Gastroesophageal sphincter (tissue), 3 donors: ENCODE data around the gene DNAH8.

Experiments
- EP300 ChIP-seq: sonication (generic); formaldehyde crosslinking; IDR thresholded peaks from one replicate; pipeline ENCODE4 v1.6.1; 2017; ENCODE audit warnings: antibody characterized with exemption, mild to moderate bottlenecking
- POLR2A ChIP-seq, 2 donors: fragments of 450-650 bp; IDR thresholded peaks; one replicate each; pipeline ENCODE4 v1.6.1; 2017; ENCODE audit warnings: antibody characterized with exemption in 2 of 2, mild to moderate bottlenecking in 2 of 2, moderate library complexity in 1 of 2
- POLR2AphosphoS5 ChIP-seq: sonication (generic); formaldehyde crosslinking; IDR thresholded peaks from one replicate; pipeline ENCODE4 v1.6.1; 2017; ENCODE audit warnings: antibody characterized with exemption
- TF ChIP-seq, protein P1 (sequence below), 4 experiments: fragments of 200-600 bp in 2 of 4; fragments of 450-650 bp in 2 of 4; sonication (generic) in 1 of 4; IDR thresholded peaks; one replicate each; pipeline ENCODE4 v1.5.1; 2017 to 2019; ENCODE audit warnings: antibody characterized with exemption in 4 of 4, mild to moderate bottlenecking in 2 of 4, moderate library complexity in 2 of 4

- TF ChIP-seq, protein P1, sequence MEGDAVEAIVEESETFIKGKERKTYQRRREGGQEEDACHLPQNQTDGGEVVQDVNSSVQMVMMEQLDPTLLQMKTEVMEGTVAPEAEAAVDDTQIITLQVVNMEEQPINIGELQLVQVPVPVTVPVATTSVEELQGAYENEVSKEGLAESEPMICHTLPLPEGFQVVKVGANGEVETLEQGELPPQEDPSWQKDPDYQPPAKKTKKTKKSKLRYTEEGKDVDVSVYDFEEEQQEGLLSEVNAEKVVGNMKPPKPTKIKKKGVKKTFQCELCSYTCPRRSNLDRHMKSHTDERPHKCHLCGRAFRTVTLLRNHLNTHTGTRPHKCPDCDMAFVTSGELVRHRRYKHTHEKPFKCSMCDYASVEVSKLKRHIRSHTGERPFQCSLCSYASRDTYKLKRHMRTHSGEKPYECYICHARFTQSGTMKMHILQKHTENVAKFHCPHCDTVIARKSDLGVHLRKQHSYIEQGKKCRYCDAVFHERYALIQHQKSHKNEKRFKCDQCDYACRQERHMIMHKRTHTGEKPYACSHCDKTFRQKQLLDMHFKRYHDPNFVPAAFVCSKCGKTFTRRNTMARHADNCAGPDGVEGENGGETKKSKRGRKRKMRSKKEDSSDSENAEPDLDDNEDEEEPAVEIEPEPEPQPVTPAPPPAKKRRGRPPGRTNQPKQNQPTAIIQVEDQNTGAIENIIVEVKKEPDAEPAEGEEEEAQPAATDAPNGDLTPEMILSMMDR (IDR thresholded peaks at IDR 0.05) = no peak
- no peak for TF ChIP-seq POLR2A (IDR thresholded peaks at IDR 0.05)
- TF ChIP-seq EP300 = no peak
- no peak for TF ChIP-seq POLR2AphosphoS5
Observed at GRCh38 chr6:39059496-39060310, 344.6 kb downstream of the DNAH8 start.
